Gastrocnemius medialis (tissue), 4 donors: ENCODE data around the gene PDHX. TPM values are rescaled to one million over a fixed set of nuclear protein-coding genes. Genes with fewer than 3 reads are reported as not detected.

Experiments used
- ATAC-seq, 2 donors: fragments of 150-250 bp; one replicate each; pipeline ENCODE4 v1.9.1; 2016
- DNase-seq, 2 donors: peaks; one replicate each; pipeline ENCODE4 v3.0.0-alpha.2; 2019
- H3K27ac ChIP-seq, 4 donors: fragments of 200-600 bp; sonication (generic); 1 replicate in 1 of 4; 2 replicates in 3 of 4; pipeline ENCODE4 v1.5.1; 2016 to 2018; ENCODE audit warnings: mild to moderate bottlenecking in 2 of 4, moderate library complexity in 1 of 4
- H3K27me3 ChIP-seq, 3 donors: fragments of 200-600 bp; sonication (generic) in 2 of 3; 1 replicate in 1 of 3; 2 replicates in 2 of 3; pipeline versions ENCODE4 v1.5.1 to v1.6.0; 2016 to 2019; ENCODE audit warnings: mild to moderate bottlenecking in 1 of 3, moderate library complexity in 1 of 3
- H3K36me3 ChIP-seq, 2 donors: fragments of 200-600 bp; sonication (generic) in 1 of 2; one replicate each; pipeline ENCODE4 v1.5.1; 2017 to 2018
- H3K4me1 ChIP-seq, 2 donors: fragments of 200-600 bp; sonication (generic) in 1 of 2; one replicate each; pipeline ENCODE4 v1.5.1; 2016 to 2017; ENCODE audit warnings: mild to moderate bottlenecking in 2 of 2
- H3K4me3 ChIP-seq, 4 donors: fragments of 200-600 bp; sonication (generic) in 3 of 4; 1 replicate in 1 of 4; 2 replicates in 3 of 4; pipeline ENCODE4 v1.5.1; 2016 to 2019; ENCODE audit warnings: mild to moderate bottlenecking in 2 of 4
- H3K9me3 ChIP-seq, 3 donors: fragments of 200-600 bp; sonication (generic) in 2 of 3; 1 replicate in 1 of 3; 2 replicates in 2 of 3; pipeline ENCODE4 v1.5.1; 2016 to 2019
- CTCF ChIP-seq, 5 experiments: fragments of 450-650 bp in 3 of 5; fragments of 200-600 bp in 2 of 5; sonication (generic) in 2 of 5; IDR thresholded peaks in 4 of 5; conservative IDR thresholded peaks in 1 of 5; 1 replicate in 4 of 5; 2 replicates in 1 of 5; pipeline ENCODE4 v1.5.1; 2016 to 2019; ENCODE audit warnings: antibody characterized with exemption in 5 of 5, mild to moderate bottlenecking in 3 of 5, moderate library complexity in 3 of 5
- POLR2A ChIP-seq, 2 donors: fragments of 450-650 bp; IDR thresholded peaks; one replicate each; pipeline ENCODE4 v1.6.1; 2017; ENCODE audit warnings: antibody characterized with exemption in 2 of 2, mild to moderate bottlenecking in 2 of 2, moderate library complexity in 2 of 2
- in situ Hi-C, 4 donors: fragments of 200-750 bp; cut with MboI; loops; one replicate each; pipeline versions ENCODE4 v1.15.0 to v1.8.0; 2017; ENCODE audit warnings: low sequenced_read_pairs in 4 of 4
- intact Hi-C: fragments of 100-400 bp; cut with DNase I; formaldehyde crosslinking; loops from one replicate; pipeline ENCODE4 v1.15.1; 2023; ENCODE audit warnings: low total_unique reads
- total RNA-seq, 4 donors: library from RNA; depleted of rRNA; stranded (reverse); fragments of >200 nt; gene quantifications; one replicate each; pipeline versions ENCODE4 v1.1.0 to v1.2.3, GENCODE V29; 2016

The PDHX gene
- total RNA-seq, 4 donors from 2014 or later: 77.7 to 101 (median 87.3) TPM

- Histone ChIP-seq H3K36me3 (no peaks in the 10 kb centered on the region), H3K4me3 (no peak overlapping the region), H3K27me3 (no peaks in the 10 kb centered on the region), H3K4me1 (peaks cover 13 to 26% of the 10 kb centered on the region in 2 donors), H3K9me3 (no peaks in the 10 kb centered on the region), H3K27ac (peak overlapping the region in 3 of 4 donors; percentile 55 to 75 (median 66))
- peak; percentile 38 to 68 for DNase-seq
- peak; percentile 91 to 95 for ATAC-seq
- TF ChIP-seq CTCF (IDR thresholded peaks at IDR 0.05 in 4 of 5, conservative IDR thresholded peaks at IDR 0.05 in 1 of 5) (no peak), POLR2A (IDR thresholded peaks at IDR 0.05) (no peak)
- intact Hi-C loops (no loop called here), in situ Hi-C loops (no loop called here)
Observed at GRCh38 chr11:35009944-35010342, 93.5 kb downstream of the PDHX start.

DNA sequence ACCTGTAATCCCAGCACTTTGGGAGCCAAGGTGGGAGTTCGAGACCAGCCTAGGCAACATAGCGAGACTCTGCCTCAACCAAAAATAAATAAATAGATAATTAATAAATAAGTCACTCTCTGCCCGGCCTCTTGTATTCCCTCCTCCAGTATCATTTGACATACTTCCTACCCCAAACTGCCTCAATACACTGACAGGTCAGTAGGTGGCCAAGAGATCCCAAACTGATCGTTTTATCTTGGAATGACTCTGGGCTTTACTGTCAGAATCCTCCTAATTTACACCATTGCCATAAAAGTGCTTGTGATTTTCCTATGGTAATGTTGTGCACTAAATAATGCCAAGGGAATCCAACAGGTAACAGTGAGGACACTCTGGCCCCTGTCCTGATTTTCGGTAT lies 94.2 kb downstream of the PDHX start:
- in situ Hi-C loops (no loop called here), intact Hi-C loops (no loop called here)
- H3K4me1 ChIP-seq: peaks cover 13 to 26% of the 10 kb centered on the region in 2 donors
- no peak for ATAC-seq
- TF ChIP-seq CTCF (IDR thresholded peaks at IDR 0.05 in 4 of 5, conservative IDR thresholded peaks at IDR 0.05 in 1 of 5): no peak
- TF ChIP-seq POLR2A (IDR thresholded peaks at IDR 0.05): no peak
- peak overlapping the region in 3 of 4 donors; percentile 55 to 75 (median 66) for H3K27ac ChIP-seq
- DNase-seq: no peak
- H3K4me3 ChIP-seq: no peak overlapping the region
- H3K36me3 ChIP-seq: no peaks in the 10 kb centered on the region
- no peaks in the 10 kb centered on the region for H3K27me3 ChIP-seq
- no peaks in the 10 kb centered on the region for H3K9me3 ChIP-seq

DNA sequence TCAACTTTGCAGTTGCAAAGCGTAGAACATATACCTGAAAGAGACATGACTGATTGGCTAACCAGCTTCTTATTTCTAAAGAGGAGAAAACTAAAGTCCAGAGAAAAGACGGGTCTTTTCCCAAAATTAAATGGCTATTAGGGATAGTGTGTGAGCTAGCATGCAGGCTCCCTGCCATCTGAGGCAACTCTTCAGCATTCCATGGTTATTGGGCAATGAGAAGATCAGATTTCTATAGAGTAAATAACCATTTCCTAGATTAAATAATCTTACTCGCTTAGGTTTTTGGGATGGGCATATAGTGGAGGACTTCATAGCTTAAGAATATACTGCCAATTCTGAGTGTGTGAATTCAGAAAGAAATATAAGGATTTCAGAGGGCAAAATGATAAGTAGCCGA lies 95.0 kb downstream of the PDHX start:
- peaks cover 13 to 26% of the 10 kb centered on the region in 2 donors for H3K4me1 ChIP-seq
- in situ Hi-C loops (no loop called here), intact Hi-C loops (no loop called here)
- H3K9me3 ChIP-seq: no peaks in the 10 kb centered on the region
- ATAC-seq (no peak), DNase-seq (no peak)
- H3K4me3 ChIP-seq: no peak overlapping the region
- H3K36me3 ChIP-seq: no peaks in the 10 kb centered on the region
- H3K27me3 ChIP-seq: no peaks in the 10 kb centered on the region
- no peak for TF ChIP-seq CTCF (IDR thresholded peaks at IDR 0.05 in 4 of 5, conservative IDR thresholded peaks at IDR 0.05 in 1 of 5)
- TF ChIP-seq POLR2A (IDR thresholded peaks at IDR 0.05): no peak
- H3K27ac ChIP-seq: peak overlapping the region in 1 of 4 donors; percentile 4

- no peaks in the 10 kb centered on the region for H3K9me3 ChIP-seq
- no peak for TF ChIP-seq CTCF (IDR thresholded peaks at IDR 0.05 in 4 of 5, conservative IDR thresholded peaks at IDR 0.05 in 1 of 5)
- no peak for TF ChIP-seq POLR2A (IDR thresholded peaks at IDR 0.05)
- H3K27me3 ChIP-seq: no peaks in the 10 kb centered on the region
- in situ Hi-C loops (no loop called here), intact Hi-C loops (no loop called here)
- DNase-seq: no peak
- H3K4me1 ChIP-seq: peaks cover 13 to 26% of the 10 kb centered on the region in 2 donors
- no peak overlapping the region for H3K4me3 ChIP-seq
- H3K36me3 ChIP-seq: no peaks in the 10 kb centered on the region
- ATAC-seq: no peak
- H3K27ac ChIP-seq: no peak overlapping the region
Observed at GRCh38 chr11:35011944-35012343, 95.5 kb downstream of the PDHX start.
